ENCODE data around the gene SYT7. TPM values are rescaled to one million over a fixed set of nuclear protein-coding genes. Genes with fewer than 3 reads are reported as not detected.

The SYT7 gene
- total RNA-seq, 1 donor from 2014 or later, result 18.9 TPM

DNA sequence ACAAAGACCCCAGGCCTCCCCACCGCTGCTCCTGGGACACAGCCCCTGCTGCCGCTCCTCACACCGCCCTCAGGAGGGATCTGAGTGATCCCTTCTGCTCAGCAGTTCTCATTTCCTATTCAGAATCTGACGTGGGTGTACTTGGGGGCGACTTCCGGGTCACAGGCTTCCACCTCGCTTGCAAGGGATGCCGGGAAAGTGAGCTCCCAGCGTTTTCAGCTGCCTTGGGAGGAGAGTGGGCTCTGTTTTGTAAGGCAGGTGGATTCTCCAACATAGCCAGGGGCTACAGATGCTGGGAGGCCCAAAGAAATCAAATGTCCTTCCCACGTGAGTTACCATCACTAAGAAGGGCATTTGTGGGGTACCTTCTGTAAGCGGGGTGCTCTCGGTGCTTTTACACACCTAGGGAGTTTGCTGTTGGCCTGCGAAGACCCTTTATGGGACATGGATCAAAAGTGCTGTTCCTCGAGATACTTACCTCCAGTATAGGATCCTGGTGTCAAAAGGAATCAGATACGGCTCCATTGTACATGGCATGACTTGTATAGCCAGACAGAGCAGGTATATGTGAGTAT is 82.0 kb downstream of the SYT7 start:
- H3K9me3 ChIP-seq (replicated peaks), result no peaks in the 10 kb centered on the region
- intact Hi-C loops (cut with micrococcal nuclease), result no loop called here
- DNase-seq, result no peak
- peaks cover 28% of the 10 kb centered on the region for H3K4me1 ChIP-seq
- TF ChIP-seq CTCF (IDR thresholded peaks at IDR 0.05; ENCODE audit: borderline replicate concordance), result no peak
- no peaks in the 10 kb centered on the region for H3K27me3 ChIP-seq (ENCODE audit: low read depth)
- no peak overlapping the region for H3K4me3 ChIP-seq
- no peak overlapping the region for H3K27ac ChIP-seq (replicated peaks)
- H3K36me3 ChIP-seq, result no peaks in the 10 kb centered on the region

DNA sequence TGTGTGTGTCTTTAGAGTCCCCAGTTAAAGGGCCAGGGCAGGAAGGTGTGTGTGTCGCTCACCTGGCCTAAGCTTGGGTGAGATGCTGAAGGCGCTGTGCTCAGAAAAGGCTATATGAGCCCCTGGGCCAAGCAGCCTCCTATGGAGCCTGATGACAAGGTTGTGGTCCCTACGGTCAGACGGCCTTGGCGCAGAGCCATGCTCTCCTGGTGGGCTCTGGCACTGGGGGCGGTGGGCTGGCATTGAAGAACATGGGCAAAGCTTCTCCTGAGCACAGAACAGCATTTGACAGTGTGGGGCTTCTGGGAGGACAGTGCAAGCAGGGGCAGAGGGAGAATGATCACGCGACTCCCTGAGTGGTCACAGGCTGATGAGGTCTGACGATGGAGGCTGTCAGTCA is 83.0 kb downstream of the SYT7 start:
- intact Hi-C loops (cut with micrococcal nuclease), result no loop called here
- Histone ChIP-seq H3K4me1 (peaks cover 28% of the 10 kb centered on the region), H3K27me3 (ENCODE audit: low read depth) (no peaks in the 10 kb centered on the region), H3K27ac (replicated peaks) (no peak overlapping the region), H3K9me3 (replicated peaks) (no peaks in the 10 kb centered on the region), H3K36me3 (no peaks in the 10 kb centered on the region), H3K4me3 (no peak overlapping the region)
- no peak for DNase-seq
- TF ChIP-seq CTCF (IDR thresholded peaks at IDR 0.05; ENCODE audit: borderline replicate concordance), result no peak

DNA sequence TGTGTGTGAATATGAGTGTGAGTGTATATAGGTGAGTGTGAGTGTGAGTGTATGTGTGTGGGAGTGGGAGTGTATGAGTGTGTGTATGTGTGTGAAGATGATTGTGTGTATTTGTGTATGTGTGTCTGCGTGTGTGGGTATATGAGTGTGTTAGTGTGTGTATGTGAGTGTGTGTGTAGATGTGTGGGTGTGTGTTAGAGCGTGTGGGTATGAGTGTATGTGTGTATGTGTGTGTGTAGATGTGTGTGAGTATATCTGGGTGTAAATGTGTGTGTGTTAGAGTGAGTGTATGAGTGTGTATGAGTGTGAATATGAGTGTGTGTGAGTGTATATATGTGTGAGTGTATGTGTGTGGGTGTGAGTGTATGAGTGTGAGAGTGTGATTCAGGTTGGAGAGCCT is 83.4 kb downstream of the SYT7 start:
- Histone ChIP-seq H3K4me3 (no peak overlapping the region), H3K36me3 (no peaks in the 10 kb centered on the region), H3K9me3 (replicated peaks) (no peaks in the 10 kb centered on the region), H3K27ac (replicated peaks) (no peak overlapping the region), H3K4me1 (peaks cover 28% of the 10 kb centered on the region), H3K27me3 (ENCODE audit: low read depth) (no peaks in the 10 kb centered on the region)
- TF ChIP-seq CTCF (IDR thresholded peaks at IDR 0.05; ENCODE audit: borderline replicate concordance), result no peak
- intact Hi-C loops (cut with micrococcal nuclease), result no loop called here
- no peak for DNase-seq

DNA sequence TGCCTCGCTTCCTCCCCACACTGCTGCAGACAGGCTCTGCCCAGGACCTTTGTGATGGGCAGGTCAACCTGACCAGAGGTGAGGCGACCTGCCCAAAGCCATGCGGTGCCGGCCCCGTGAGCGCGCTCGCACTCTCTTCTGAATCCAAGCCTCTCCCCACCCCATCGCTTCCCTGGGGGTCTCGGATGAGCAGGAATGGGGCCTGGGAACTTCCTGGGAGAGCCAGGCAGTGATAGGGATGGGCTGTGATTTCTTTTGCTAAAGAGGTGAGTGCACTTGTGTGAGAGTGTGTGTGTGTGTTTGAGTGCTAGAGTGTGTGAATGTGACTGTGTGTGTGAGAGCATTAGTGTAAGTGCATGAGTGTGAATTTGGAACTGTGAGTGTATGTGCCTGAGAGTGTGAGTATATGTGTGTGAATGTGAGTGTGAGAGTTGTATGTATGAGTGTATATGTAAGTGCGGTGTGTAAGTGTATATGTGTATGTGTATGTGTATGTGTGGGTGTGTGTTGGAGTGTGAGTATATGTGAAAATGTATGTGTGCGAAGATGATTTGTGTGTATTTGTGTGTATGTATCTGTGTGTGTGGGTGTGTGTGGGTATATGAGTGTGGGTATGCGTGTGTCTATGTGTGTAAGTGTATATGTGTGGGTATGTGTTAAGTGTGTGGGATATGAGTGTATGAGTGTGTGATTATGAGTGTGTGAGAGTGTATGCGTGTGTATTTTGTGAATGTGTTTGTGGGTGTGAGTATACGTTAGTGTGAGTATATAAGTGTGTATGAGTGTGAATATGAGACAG is 84.1 kb downstream of the SYT7 start:
- DNase-seq, result no peak
- Histone ChIP-seq H3K4me3 (no peak overlapping the region), H3K9me3 (replicated peaks) (no peaks in the 10 kb centered on the region), H3K36me3 (no peaks in the 10 kb centered on the region), H3K27me3 (ENCODE audit: low read depth) (no peaks in the 10 kb centered on the region), H3K4me1 (peaks cover 28% of the 10 kb centered on the region), H3K27ac (replicated peaks) (no peak overlapping the region)
- TF ChIP-seq CTCF (IDR thresholded peaks at IDR 0.05; ENCODE audit: borderline replicate concordance), result no peak
- intact Hi-C loops (cut with micrococcal nuclease), result no loop called here

GRCh38 chr11:61495801-61496601 is 84.9 kb downstream of the SYT7 start:
- DNase-seq, result no peak

More at GRCh38 chr11:61495801-61496601, 84.9 kb downstream of the SYT7 start:
- no peak for TF ChIP-seq CTCF (IDR thresholded peaks at IDR 0.05; ENCODE audit: borderline replicate concordance)
- H3K4me1 ChIP-seq, result peaks cover 31% of the 10 kb centered on the region
- H3K27ac ChIP-seq (replicated peaks), result peak overlapping the region; percentile 76
- H3K27me3 ChIP-seq (ENCODE audit: low read depth), result no peaks in the 10 kb centered on the region
- H3K4me3 ChIP-seq, result no peak overlapping the region
- no peaks in the 10 kb centered on the region for H3K9me3 ChIP-seq (replicated peaks)
- intact Hi-C loops (cut with micrococcal nuclease), result no loop called here
- H3K36me3 ChIP-seq, result no peaks in the 10 kb centered on the region

Data from left ventricle myocardium inferior (tissue), 1 donor.